Gastrocnemius medialis (tissue), 4 donors: ENCODE results near the gene NOS1AP. TPM values are rescaled to one million over a fixed set of nuclear protein-coding genes. Genes with fewer than 3 reads are reported as not detected.
"Not testable (repeated sequence)": the region's sequence is repeated elsewhere in the genome, so short reads cannot be mapped to it uniquely, and the experiment has no call there.

ENCODE experiments used
- ATAC-seq, 2 donors: fragments of 150-250 bp; one replicate each; pipeline ENCODE4 v1.9.1; 2016
- DNase-seq, 2 donors: peaks; one replicate each; pipeline ENCODE4 v3.0.0-alpha.2; 2019
- H3K27ac ChIP-seq, 4 donors: fragments of 200-600 bp; sonication (generic); 1 replicate in 1 of 4; 2 replicates in 3 of 4; pipeline ENCODE4 v1.5.1; 2016 to 2018; ENCODE audit warnings: mild to moderate bottlenecking in 2 of 4, moderate library complexity in 1 of 4
- H3K27me3 ChIP-seq, 3 donors: fragments of 200-600 bp; sonication (generic) in 2 of 3; 1 replicate in 1 of 3; 2 replicates in 2 of 3; pipeline versions ENCODE4 v1.5.1 to v1.6.0; 2016 to 2019; ENCODE audit warnings: mild to moderate bottlenecking in 1 of 3, moderate library complexity in 1 of 3
- H3K36me3 ChIP-seq, 2 donors: fragments of 200-600 bp; sonication (generic) in 1 of 2; one replicate each; pipeline ENCODE4 v1.5.1; 2017 to 2018
- H3K4me1 ChIP-seq, 2 donors: fragments of 200-600 bp; sonication (generic) in 1 of 2; one replicate each; pipeline ENCODE4 v1.5.1; 2016 to 2017; ENCODE audit warnings: mild to moderate bottlenecking in 2 of 2
- H3K4me3 ChIP-seq, 4 donors: fragments of 200-600 bp; sonication (generic) in 3 of 4; 1 replicate in 1 of 4; 2 replicates in 3 of 4; pipeline ENCODE4 v1.5.1; 2016 to 2019; ENCODE audit warnings: mild to moderate bottlenecking in 2 of 4
- H3K9me3 ChIP-seq, 3 donors: fragments of 200-600 bp; sonication (generic) in 2 of 3; 1 replicate in 1 of 3; 2 replicates in 2 of 3; pipeline ENCODE4 v1.5.1; 2016 to 2019
- CTCF ChIP-seq, 5 experiments: fragments of 450-650 bp in 3 of 5; fragments of 200-600 bp in 2 of 5; sonication (generic) in 2 of 5; IDR thresholded peaks in 4 of 5; conservative IDR thresholded peaks in 1 of 5; 1 replicate in 4 of 5; 2 replicates in 1 of 5; pipeline ENCODE4 v1.5.1; 2016 to 2019; ENCODE audit warnings: antibody characterized with exemption in 5 of 5, mild to moderate bottlenecking in 3 of 5, moderate library complexity in 3 of 5
- POLR2A ChIP-seq, 2 donors: fragments of 450-650 bp; IDR thresholded peaks; one replicate each; pipeline ENCODE4 v1.6.1; 2017; ENCODE audit warnings: antibody characterized with exemption in 2 of 2, mild to moderate bottlenecking in 2 of 2, moderate library complexity in 2 of 2
- in situ Hi-C, 4 donors: fragments of 200-750 bp; cut with MboI; loops; one replicate each; pipeline versions ENCODE4 v1.15.0 to v1.8.0; 2017; ENCODE audit warnings: low sequenced_read_pairs in 4 of 4
- intact Hi-C: fragments of 100-400 bp; cut with DNase I; formaldehyde crosslinking; loops from one replicate; pipeline ENCODE4 v1.15.1; 2023; ENCODE audit warnings: low total_unique reads
- microRNA counts, 2 donors: library from miRNA; unstranded; fragments of <30 nt; microRNA quantifications; one replicate each; lab custom pipeline; 2016
- microRNA-seq, 2 donors: library from miRNA; unstranded; fragments of <30 nt; microRNA quantifications; one replicate each; pipeline ENCODE4, GENCODE V29; 2016; ENCODE audit warnings: borderline replicate concordance in 2 of 2
- total RNA-seq, 4 donors: library from RNA; depleted of rRNA; stranded (reverse); fragments of >200 nt; gene quantifications; one replicate each; pipeline versions ENCODE4 v1.1.0 to v1.2.3, GENCODE V29; 2016

The NOS1AP gene
- total RNA-seq, 4 donors from 2014 or later, result 0.20 to 0.40 (median 0.25) TPM

GRCh38 chr1:162416909-162417308, 347.4 kb downstream of the NOS1AP start:
- TF ChIP-seq CTCF (IDR thresholded peaks at IDR 0.05 in 4 of 5, conservative IDR thresholded peaks at IDR 0.05 in 1 of 5) (no peak), POLR2A (IDR thresholded peaks at IDR 0.05) (no peak)
- no peaks in the 10 kb centered on the region for H3K4me1 ChIP-seq
- H3K27ac ChIP-seq, result no peak overlapping the region
- DNase-seq (no peak), ATAC-seq (no peak)
- no peaks in the 10 kb centered on the region for H3K27me3 ChIP-seq
- H3K4me3 ChIP-seq, result no peak overlapping the region
- in situ Hi-C loops, result no loop called here
- H3K36me3 ChIP-seq, result no peaks in the 10 kb centered on the region
- no peaks in the 10 kb centered on the region for H3K9me3 ChIP-seq
- intact Hi-C loops, result no loop called here

DNA sequence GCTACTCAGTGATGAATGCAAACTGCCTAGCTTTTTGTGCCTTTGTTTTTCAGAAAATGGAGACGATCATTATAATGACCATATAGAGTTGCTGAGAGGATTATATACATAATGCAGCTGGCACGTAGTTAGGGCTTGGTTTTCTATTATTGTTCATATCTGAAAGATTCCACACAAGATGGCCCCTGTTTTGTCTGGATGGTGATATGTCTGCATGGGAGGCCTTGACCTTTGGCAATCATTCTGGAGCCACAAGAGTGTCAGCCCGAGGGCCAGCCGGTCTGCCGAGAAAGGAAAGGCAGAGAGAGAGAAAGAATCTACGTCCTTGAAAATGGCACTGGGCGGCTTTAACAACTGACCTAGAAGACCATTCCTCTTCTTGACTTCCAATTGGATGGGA, 348.2 kb downstream of the NOS1AP start:
- H3K9me3 ChIP-seq, result no peaks in the 10 kb centered on the region
- H3K4me1 ChIP-seq, result no peaks in the 10 kb centered on the region
- ATAC-seq (no peak), DNase-seq (no peak)
- intact Hi-C loops (no loop called here), in situ Hi-C loops (no loop called here)
- H3K27ac ChIP-seq, result no peak overlapping the region
- no peak overlapping the region for H3K4me3 ChIP-seq
- no peaks in the 10 kb centered on the region for H3K36me3 ChIP-seq
- no peaks in the 10 kb centered on the region for H3K27me3 ChIP-seq
- no peak for TF ChIP-seq POLR2A (IDR thresholded peaks at IDR 0.05)
- no peak for TF ChIP-seq CTCF (IDR thresholded peaks at IDR 0.05 in 4 of 5, conservative IDR thresholded peaks at IDR 0.05 in 1 of 5)

DNA sequence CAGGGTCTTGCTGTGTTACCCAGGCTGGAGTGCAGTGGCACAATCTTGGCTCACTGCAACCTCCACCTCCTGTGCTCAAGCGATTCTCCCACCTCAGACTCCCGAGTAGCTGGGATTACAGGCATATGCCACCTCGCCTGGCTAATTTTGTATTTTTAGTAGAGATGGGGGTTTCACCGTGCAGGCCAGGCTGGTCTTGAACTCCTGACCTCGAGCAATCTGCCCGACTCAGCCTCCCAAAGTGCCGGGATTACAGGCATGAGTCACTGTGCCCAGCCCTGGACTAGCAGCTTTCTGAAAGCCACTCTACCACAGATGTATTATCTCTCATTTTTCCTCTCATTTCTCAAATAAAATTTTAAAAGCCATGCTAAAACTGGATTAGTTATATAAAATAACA, 349.1 kb downstream of the NOS1AP start:
- H3K4me1 ChIP-seq, H3K27me3 ChIP-seq, DNase-seq, H3K4me3 ChIP-seq, H3K9me3 ChIP-seq, ATAC-seq, H3K27ac ChIP-seq, H3K36me3 ChIP-seq, intact Hi-C loops, in situ Hi-C loops: not testable (repeated sequence)

DNA sequence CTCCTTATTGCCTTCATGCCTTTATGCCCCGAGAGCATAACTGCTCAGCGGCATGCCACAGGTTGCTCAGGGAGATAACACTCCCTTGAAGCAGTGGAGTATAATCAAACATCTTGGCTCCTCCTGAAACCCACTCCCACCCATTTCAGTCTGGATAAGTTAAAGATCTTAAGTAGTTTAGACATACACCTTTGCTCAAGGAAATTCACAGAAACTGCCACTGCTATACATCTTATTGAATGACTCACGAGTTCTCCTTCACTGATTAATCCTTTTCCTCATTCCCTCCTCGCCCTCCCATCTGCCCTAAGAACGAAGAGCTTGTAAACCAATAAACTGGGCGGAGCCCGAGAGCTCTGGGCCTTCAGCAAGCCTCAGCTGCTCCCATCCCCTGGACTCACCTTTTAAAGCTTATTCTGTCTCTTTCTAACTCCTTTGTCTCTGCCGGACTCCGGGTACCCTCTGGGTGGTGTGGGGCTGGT, 350.0 kb downstream of the NOS1AP start:
- intact Hi-C loops, H3K27me3 ChIP-seq, H3K27ac ChIP-seq, H3K4me3 ChIP-seq, ATAC-seq, H3K36me3 ChIP-seq, H3K9me3 ChIP-seq, H3K4me1 ChIP-seq, DNase-seq, in situ Hi-C loops: not testable (repeated sequence)

MicroRNA genes within 50 kb of the gene (microRNA counts, 767-probe panel; counts per million panel counts)
- microRNA hsa-miR-556-3p (lab: Ali Mortazavi, UCI), result 356 to 448 counts per million in 2 donors
- microRNA hsa-miR-556-5p (lab: Ali Mortazavi, UCI), result 356 to 448 counts per million in 2 donors

Small RNA genes lying within 50 kb of the gene (microRNA-seq; reads per million reads assigned to microRNA genes)
- gene MIR4654 (0 reads per million in 2 donors), gene MIR556 (0 reads per million in 2 donors)

Other genes with a start within 250 kb of the NOS1AP start
- gene OLFML2B, start 45.8 kb upstream of the NOS1AP start, total RNA-seq, result 1 to 10 TPM in 3 of 4 donors, under 1 TPM in 1; 0.68 to 6.6 (median 2.7) TPM